A549 (cell line): ENCODE results near the gene FOXO3. TPM values are rescaled to one million over a fixed set of nuclear protein-coding genes. Genes with fewer than 3 reads are reported as not detected.

Source experiments
- ATAC-seq, 2 experiments: fragments of 200-7000 bp in 1 of 2; fragments of >200 bp in 1 of 2; cut with Nextera tagmentation in 1 of 2; cut with Tn5 transposase in 1 of 2; 3 replicates each; pipeline versions ENCODE4 v1.8.0 to v1.9.1; 2018 to 2020; ENCODE audit warnings: mild to moderate bottlenecking in 1 of 2, moderate library complexity in 1 of 2
- CTCF ChIA-PET: fragments of 300-600 bp; sonication (Branson Sonifier 250); formaldehyde crosslinking; extraction: SDS; loops from one replicate; lab custom pipeline; 2021; ENCODE audit warnings: antibody characterized with exemption, inconsistent platforms; lab: Yijun Ruan, JAX
- POLR2A ChIA-PET: fragments of 350-600 bp; formaldehyde crosslinking; extraction: SDS; loops from one replicate; lab custom pipeline; 2021; ENCODE audit warnings: antibody characterized with exemption, inconsistent platforms; lab: Yijun Ruan, JAX
- DNase-seq, 2 experiments: peaks; one replicate each; pipeline versions ENCODE4 v3.0.0 to v3.0.0-alpha.2; 2011 to 2016; ENCODE audit warnings: low read depth in 1 of 2, low spot score in 1 of 2
- FAIRE-seq: peaks from 2 replicates; lab custom pipeline; 2011; peaks lifted over from hg19 to GRCh38; lab: Jason Lieb, UNC
- H3K27ac ChIP-seq, 2 experiments: fragments of >200 bp; sonication (Bioruptor Twin); formaldehyde crosslinking; 3 replicates each; pipeline ENCODE4 v1.5.1; 2016 to 2017
- H3K4me1 ChIP-seq: fragments of >200 bp; sonication (Bioruptor Twin); formaldehyde crosslinking; 3 replicates; pipeline ENCODE4 v1.6.1; 2016
- H3K4me2 ChIP-seq: fragments of >200 bp; sonication (Bioruptor Twin); formaldehyde crosslinking; 3 replicates; pipeline ENCODE4 v1.6.1; 2016
- H3K4me3 ChIP-seq: fragments of >200 bp; sonication (Bioruptor Twin); formaldehyde crosslinking; 3 replicates; pipeline ENCODE4 v1.5.1; 2016
- H3K9me3 ChIP-seq: fragments of >200 bp; sonication (Bioruptor Twin); formaldehyde crosslinking; 3 replicates; pipeline ENCODE4 v1.6.1; 2016
- CBX2 ChIP-seq: fragments of 200-600 bp; sonication (generic); IDR thresholded peaks from 2 replicates; pipeline ENCODE4 v1.6.1; 2016; ENCODE audit warnings: low read depth, mild to moderate bottlenecking, borderline replicate concordance
- CEBPB ChIP-seq, 2 experiments: fragments of >200 bp in 1 of 2; sonication (Bioruptor Twin) in 1 of 2; formaldehyde crosslinking in 1 of 2; IDR thresholded peaks; 2 replicates each; pipeline ENCODE4 v1.6.1; 2012 to 2016
- GATA3 ChIP-seq: IDR thresholded peaks from 2 replicates; pipeline ENCODE4 v1.6.1; 2012; ENCODE audit warnings: borderline replicate concordance
- HDAC2 ChIP-seq: fragments of 200-600 bp; sonication (generic); IDR thresholded peaks from 2 replicates; pipeline ENCODE4 v1.6.1; 2016
- HEYL ChIP-seq: fragments of 250-450 bp; sonication (Bioruptor Pico); IDR thresholded peaks from 2 replicates; pipeline ENCODE4 v1.8.0; 2021; ENCODE audit warnings: mild to moderate bottlenecking, moderate library complexity
- HOXB13 ChIP-seq: fragments of 250-450 bp; sonication (Bioruptor Pico); IDR thresholded peaks from 2 replicates; pipeline ENCODE4 v1.5.0; 2020; ENCODE audit warnings: low read depth, mild to moderate bottlenecking, moderate library complexity
- HOXB5 ChIP-seq: fragments of 250-450 bp; sonication (Bioruptor Pico); IDR thresholded peaks from 2 replicates; pipeline ENCODE4 v1.5.0; 2020; ENCODE audit warnings: mild to moderate bottlenecking, moderate library complexity
- MYC ChIP-seq: IDR thresholded peaks from 2 replicates; pipeline ENCODE4 v1.6.1; 2012; ENCODE audit warnings: mild to moderate bottlenecking, inconsistent platforms, low read length, improper control_type of control experiment, borderline replicate concordance
- NPAS2 ChIP-seq: fragments of 250-450 bp; sonication (Bioruptor Pico); IDR thresholded peaks from 2 replicates; pipeline ENCODE4 v1.8.0; 2022; ENCODE audit warnings: mild to moderate bottlenecking, moderate library complexity, borderline replicate concordance
- RCOR1 ChIP-seq: fragments of 150-350 bp; IDR thresholded peaks from 2 replicates; pipeline ENCODE4 v1.6.1; 2014; ENCODE audit warnings: antibody characterized with exemption, low read length, low read depth
- RNF2 ChIP-seq: fragments of 200-600 bp; sonication (generic); IDR thresholded peaks from 2 replicates; pipeline ENCODE4 v1.6.1; 2016; ENCODE audit warnings: low read depth, mild to moderate bottlenecking, antibody characterized with exemption, moderate library complexity, borderline replicate concordance
- SMC3 ChIP-seq: fragments of >200 bp; sonication (Bioruptor Twin); formaldehyde crosslinking; IDR thresholded peaks from 3 replicates; pipeline ENCODE4 v1.6.1; 2018; ENCODE audit warnings: inconsistent platforms
- SREBF2 ChIP-seq: fragments of 450-650 bp; IDR thresholded peaks from 2 replicates; pipeline ENCODE4 v1.6.1; 2014; ENCODE audit warnings: mild to moderate bottlenecking, moderate library complexity
- TFCP2L1 ChIP-seq: fragments of 250-450 bp; sonication (Bioruptor Pico); IDR thresholded peaks from 2 replicates; pipeline ENCODE4 v1.5.0; 2021; ENCODE audit warnings: mild to moderate bottlenecking
- TP53 ChIP-seq: fragments of 250-450 bp; sonication (Bioruptor Pico); IDR thresholded peaks from 2 replicates; pipeline ENCODE4 v1.5.0; 2021; ENCODE audit warnings: mild to moderate bottlenecking, moderate library complexity
- ZNF302 ChIP-seq: fragments of 250-450 bp; sonication (Bioruptor Pico); IDR thresholded peaks from 2 replicates; pipeline ENCODE4 v1.9.0; 2021; ENCODE audit warnings: inconsistent platforms, mild to moderate bottlenecking, moderate library complexity
- ZSCAN20 ChIP-seq: fragments of 250-450 bp; sonication (Bioruptor Pico); IDR thresholded peaks from 2 replicates; pipeline ENCODE4 v1.8.0; 2022; ENCODE audit warnings: mild to moderate bottlenecking, moderate library complexity
- WGBS: methylation state at CpG from one replicate; pipeline ENCODE4 v1.1.6; 2017; ENCODE audit errors: missing lambda C conversion rate; 5-methylcytosine and 5-hydroxymethylcytosine counted together
- polyA plus RNA-seq, 4 experiments: library from polyadenylated mRNA; depleted of rRNA in 3 of 4; stranded (reverse); fragments of >200 nt; fragmentation: RNase III in 1 of 4; extraction: RNeasy Plus Mini Kit Qiagen cat#74134 plus additional on column Dnase treatment in 1 of 4; gene quantifications; 2 replicates in 3 of 4; 3 replicates in 1 of 4; pipeline ENCODE4 v1.2.3, GENCODE V29; 2011 to 2017
- TF ChIP-seq, protein P1 (sequence below): fragments of 200-600 bp; sonication (generic); IDR thresholded peaks from 2 replicates; pipeline ENCODE4 v1.6.1; 2016; ENCODE audit warnings: antibody characterized with exemption, mild to moderate bottlenecking, moderate library complexity
- TF ChIP-seq, protein P2 (sequence below): IDR thresholded peaks from 2 replicates; pipeline ENCODE4 v1.6.1; 2012
- TF ChIP-seq, protein P3 (sequence below): fragments of 150-350 bp; IDR thresholded peaks from 2 replicates; pipeline ENCODE4 v1.6.1; 2014; ENCODE audit warnings: low read depth, mild to moderate bottlenecking, low read length

Gene FOXO3
- polyA plus RNA-seq, 2 of the 4 experiments (the other 2 are of a cell fraction): 4.6 to 7.5 TPM

DNA sequence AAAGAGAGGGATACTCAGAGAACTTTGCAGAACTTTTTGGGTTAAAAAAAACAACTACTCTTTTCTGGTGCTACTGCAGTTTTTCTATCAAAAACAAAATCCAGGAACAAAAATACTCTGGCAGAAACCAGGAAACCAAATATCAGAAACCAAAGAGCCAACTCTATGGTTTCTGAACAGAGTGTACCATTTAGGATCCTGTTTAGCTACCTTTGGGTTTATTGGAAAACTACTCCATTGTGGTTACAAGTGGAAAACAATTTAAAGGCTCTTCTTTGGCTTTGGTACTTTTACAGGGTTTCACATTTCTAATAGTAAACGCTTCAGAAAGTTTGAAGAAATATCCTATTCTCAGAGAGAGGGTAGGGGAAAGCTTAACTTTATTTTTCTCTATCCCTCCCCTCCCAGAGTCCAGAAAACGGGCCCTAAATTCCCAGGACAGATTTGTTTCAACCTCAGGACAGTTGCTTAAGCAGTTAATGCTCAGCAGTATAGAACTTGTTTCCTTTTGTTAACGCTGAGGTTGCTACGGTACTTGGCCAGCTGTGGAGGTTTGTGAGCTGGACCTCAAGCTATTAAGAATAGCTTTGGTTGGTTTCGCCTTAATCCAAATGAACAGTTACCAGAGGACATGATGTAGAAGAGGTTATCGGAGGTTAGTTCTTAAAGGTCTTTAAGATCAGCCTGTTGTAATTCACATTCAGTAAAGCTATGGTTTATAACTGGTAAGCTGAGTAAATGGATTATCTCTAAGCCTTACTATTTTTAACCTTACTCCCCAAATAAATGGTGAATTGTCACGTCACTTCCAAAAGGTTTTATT is 47.9 kb downstream of the FOXO3 start:
- CTCF ChIA-PET: no interaction called here
- POLR2A ChIA-PET: no interaction called here
- Histone ChIP-seq H3K9me3 (peaks cover 7% of the 10 kb centered on the region; the same call in 1 of the 3 replicates), H3K4me1 (0 out of 3 replicates have a peak, but pooled peaks cover 4% of the 10 kb centered on the region), H3K4me2 (no peak overlapping the region), H3K27ac (no peak overlapping the region), H3K4me3 (no peak overlapping the region)
- FAIRE-seq (no peak), DNase-seq (no peak), ATAC-seq (no peak)
- 91% methylated on average over 7 of the region's 7 CpGs for WGBS
- TF ChIP-seq MYC (no peak), TFCP2L1 (no peak), SREBF2 (no peak), CEBPB (IDR thresholded peaks at IDR 0.05) (no peak), HDAC2 (no peak), RCOR1 (no peak)
- TF ChIP-seq, protein P1, sequence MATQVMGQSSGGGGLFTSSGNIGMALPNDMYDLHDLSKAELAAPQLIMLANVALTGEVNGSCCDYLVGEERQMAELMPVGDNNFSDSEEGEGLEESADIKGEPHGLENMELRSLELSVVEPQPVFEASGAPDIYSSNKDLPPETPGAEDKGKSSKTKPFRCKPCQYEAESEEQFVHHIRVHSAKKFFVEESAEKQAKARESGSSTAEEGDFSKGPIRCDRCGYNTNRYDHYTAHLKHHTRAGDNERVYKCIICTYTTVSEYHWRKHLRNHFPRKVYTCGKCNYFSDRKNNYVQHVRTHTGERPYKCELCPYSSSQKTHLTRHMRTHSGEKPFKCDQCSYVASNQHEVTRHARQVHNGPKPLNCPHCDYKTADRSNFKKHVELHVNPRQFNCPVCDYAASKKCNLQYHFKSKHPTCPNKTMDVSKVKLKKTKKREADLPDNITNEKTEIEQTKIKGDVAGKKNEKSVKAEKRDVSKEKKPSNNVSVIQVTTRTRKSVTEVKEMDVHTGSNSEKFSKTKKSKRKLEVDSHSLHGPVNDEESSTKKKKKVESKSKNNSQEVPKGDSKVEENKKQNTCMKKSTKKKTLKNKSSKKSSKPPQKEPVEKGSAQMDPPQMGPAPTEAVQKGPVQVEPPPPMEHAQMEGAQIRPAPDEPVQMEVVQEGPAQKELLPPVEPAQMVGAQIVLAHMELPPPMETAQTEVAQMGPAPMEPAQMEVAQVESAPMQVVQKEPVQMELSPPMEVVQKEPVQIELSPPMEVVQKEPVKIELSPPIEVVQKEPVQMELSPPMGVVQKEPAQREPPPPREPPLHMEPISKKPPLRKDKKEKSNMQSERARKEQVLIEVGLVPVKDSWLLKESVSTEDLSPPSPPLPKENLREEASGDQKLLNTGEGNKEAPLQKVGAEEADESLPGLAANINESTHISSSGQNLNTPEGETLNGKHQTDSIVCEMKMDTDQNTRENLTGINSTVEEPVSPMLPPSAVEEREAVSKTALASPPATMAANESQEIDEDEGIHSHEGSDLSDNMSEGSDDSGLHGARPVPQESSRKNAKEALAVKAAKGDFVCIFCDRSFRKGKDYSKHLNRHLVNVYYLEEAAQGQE: no peak

DNA sequence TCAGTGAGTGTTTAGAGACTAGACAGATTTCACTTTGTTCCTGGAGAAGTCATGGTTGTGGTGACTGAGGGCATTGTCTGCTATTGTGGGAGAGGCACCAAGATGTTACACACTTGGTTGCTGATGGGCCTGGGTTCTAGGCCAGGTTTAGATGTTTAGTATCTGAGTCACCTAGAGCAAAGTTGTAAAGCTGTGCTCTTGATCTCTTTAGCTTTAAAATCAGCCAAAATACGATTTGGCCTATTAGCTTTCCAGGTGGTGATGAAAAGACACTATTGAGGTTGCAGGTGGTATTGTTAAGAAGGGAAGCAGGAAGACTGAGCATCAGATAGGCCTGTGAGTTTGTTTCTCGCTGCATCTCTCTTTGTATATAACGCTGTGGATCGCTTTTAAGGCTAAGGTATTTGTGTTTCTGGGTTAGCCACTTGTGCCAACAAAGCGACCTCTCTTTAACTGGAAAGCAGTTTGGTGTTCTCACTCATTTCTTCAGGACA is 48.6 kb downstream of the FOXO3 start:
- 86% methylated on average over 5 of the region's 5 CpGs for WGBS
- no peak overlapping the region for H3K4me3 ChIP-seq
- H3K9me3 ChIP-seq: peaks cover 7% of the 10 kb centered on the region; the same call in 1 of the 3 replicates
- H3K4me1 ChIP-seq: 0 out of 3 replicates have a peak, but pooled peaks cover 4% of the 10 kb centered on the region
- FAIRE-seq (no peak), DNase-seq (no peak), ATAC-seq (no peak)
- TF ChIP-seq, protein P2, sequence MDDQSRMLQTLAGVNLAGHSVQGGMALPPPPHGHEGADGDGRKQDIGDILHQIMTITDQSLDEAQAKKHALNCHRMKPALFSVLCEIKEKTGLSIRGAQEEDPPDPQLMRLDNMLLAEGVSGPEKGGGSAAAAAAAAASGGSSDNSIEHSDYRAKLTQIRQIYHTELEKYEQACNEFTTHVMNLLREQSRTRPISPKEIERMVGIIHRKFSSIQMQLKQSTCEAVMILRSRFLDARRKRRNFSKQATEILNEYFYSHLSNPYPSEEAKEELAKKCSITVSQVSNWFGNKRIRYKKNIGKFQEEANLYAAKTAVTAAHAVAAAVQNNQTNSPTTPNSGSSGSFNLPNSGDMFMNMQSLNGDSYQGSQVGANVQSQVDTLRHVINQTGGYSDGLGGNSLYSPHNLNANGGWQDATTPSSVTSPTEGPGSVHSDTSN: no peak
- TF ChIP-seq GATA3: no peak
- TF ChIP-seq HEYL (CRISPR knock-in tag): no peak
- no peak for TF ChIP-seq TP53 (CRISPR knock-in tag)
- no peak for TF ChIP-seq HDAC2
- no peak for TF ChIP-seq HOXB13 (CRISPR knock-in tag)
- TF ChIP-seq RNF2: no peak
- TF ChIP-seq ZSCAN20 (CRISPR knock-in tag): no peak
- TF ChIP-seq, protein P3, sequence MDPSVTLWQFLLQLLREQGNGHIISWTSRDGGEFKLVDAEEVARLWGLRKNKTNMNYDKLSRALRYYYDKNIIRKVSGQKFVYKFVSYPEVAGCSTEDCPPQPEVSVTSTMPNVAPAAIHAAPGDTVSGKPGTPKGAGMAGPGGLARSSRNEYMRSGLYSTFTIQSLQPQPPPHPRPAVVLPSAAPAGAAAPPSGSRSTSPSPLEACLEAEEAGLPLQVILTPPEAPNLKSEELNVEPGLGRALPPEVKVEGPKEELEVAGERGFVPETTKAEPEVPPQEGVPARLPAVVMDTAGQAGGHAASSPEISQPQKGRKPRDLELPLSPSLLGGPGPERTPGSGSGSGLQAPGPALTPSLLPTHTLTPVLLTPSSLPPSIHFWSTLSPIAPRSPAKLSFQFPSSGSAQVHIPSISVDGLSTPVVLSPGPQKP: no peak
- no peak for TF ChIP-seq SREBF2
- TF ChIP-seq CBX2: no peak
- no peak for TF ChIP-seq NPAS2
- TF ChIP-seq HOXB5 (CRISPR knock-in tag): no peak
- no peak for TF ChIP-seq SMC3
- no peak for TF ChIP-seq ZNF302 (CRISPR knock-in tag)
- no peak overlapping the region for H3K4me2 ChIP-seq
- H3K27ac ChIP-seq: no peak overlapping the region
- POLR2A ChIA-PET: no interaction called here
- CTCF ChIA-PET: no interaction called here
